Hindlimb muscle (tissue), 1 donor: ENCODE results near the gene CT55. TPM values are rescaled to one million over a fixed set of nuclear protein-coding genes. Genes with fewer than 3 reads are reported as not detected.
"Not testable (repeated sequence)": the region's sequence is repeated elsewhere in the genome, so short reads cannot be mapped to it uniquely, and the experiment has no call there.

ENCODE experiments used
- DNase-seq: peaks from one replicate; pipeline ENCODE4 v3.0.0-alpha.2; 2013
- polyA plus RNA-seq: library from polyadenylated mRNA; unstranded; fragments of 120-200 nt; gene quantifications from one replicate; pipeline ENCODE4 v1.2.1, GENCODE V29; 2013; ENCODE audit not compliant: insufficient read length

CT55 gene, protein sequence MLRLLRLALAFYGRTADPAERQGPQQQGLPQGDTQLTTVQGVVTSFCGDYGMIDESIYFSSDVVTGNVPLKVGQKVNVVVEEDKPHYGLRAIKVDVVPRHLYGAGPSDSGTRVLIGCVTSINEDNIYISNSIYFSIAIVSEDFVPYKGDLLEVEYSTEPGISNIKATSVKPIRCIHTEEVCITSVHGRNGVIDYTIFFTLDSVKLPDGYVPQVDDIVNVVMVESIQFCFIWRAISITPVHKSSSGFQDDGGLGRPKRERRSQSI
- not detected for polyA plus RNA-seq

DNA sequence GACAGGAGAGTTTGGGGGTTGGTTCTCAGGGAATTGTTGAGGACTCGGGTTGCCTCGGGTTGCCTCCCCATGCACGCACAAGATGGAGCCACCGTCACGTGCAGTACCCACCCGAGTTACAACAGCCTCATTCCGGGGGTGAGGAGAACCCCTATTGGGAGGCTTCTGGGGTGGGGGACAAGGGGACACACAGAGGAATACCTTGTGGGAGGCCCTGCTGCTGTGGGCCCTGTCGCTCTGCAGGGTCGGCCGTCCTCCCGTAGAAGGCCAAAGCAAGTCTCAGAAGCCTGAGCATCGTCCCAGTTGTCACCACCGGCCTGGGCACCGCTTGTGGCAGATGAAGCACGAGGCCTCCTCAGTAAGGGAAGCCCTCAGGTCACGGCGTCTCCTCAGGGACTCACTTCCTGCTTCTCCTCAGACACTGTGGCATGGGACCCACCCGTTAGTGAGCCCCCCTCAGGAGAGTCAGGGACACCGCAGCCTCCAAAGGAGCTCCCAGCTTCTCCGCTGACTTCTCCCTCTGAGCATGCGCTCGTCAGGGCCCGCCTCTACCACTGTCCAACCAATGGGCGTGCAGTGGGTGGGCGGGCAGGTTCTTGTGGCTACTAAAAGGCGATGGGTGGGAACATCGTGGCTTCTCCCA lies at the start of gene CT55:
Gene CT55 (minus strand): TSS at position 522 of the 643 bp plus-strand sequence. CDS start 227 bp downstream, at position 295.
- no peak for DNase-seq

DNA sequence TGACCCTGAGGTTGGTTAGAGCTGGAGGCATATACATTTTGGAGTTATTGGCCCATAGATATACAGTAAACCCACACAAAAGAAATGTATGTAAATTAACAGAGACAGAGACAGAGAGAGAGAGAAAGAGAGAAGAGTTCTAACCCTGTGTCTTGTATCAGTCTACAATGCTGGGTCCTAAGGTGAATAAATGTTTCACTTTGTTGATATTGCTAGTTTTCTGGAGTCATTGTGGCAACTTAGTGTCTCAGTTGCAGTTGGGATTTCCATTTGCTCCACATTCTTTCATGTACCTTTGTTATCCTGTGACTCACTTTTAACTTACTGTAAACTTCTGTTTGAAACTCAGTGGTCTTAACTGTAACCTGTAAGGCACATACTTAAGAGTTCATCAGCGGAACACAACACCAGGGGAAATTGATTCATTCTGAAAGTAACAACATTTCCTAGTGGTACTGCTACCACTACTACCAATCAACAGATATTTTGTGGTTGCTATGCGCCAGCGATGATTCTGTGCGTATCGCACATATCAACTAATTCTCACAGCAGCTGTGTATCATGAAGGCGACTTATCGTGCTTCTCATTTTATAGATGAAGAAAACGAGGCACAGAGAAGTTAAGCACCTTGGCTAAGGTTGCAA lies 42.1 kb upstream of the CT55 start:
- DNase-seq = no peak

DNA sequence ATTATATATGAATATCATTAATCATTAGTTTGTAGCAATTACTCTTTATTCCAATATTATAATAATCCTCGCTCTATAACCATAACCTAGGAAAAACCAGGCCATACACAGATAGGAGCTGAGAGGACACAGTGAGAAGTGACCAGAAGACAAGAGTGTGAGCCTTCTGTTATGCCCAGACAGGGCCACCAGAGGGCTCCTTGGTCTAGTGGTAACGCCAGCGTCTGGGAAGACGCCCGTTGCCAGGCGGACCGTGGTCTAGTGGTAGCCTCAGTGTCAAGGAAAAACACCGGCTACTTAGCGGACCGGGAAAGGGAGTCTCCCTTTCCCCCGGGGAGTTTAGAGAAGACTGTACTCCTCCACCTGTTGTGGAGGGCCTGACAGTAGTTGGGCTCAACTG lies 35.2 kb upstream of the CT55 start:
- not testable (repeated sequence) for DNase-seq

DNA sequence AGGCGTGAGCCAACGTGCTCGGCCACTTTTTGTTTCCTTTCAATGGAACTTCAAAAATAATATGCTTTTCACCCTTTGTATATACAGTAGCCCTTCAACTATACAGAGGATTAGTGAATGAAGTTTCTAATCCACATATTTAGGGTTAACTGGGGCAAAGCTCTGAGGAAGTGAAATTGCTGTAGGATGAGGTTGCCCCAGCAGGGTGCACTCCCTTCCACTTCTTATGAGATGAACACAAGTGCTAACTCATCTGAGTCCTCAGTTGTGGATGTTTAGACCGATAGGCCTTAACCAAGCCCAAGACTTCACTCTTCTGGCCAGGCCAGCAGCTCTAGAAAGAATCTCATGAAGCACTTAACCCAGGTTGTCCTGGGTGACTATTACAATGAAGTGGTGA lies 29.1 kb upstream of the CT55 start:
- DNase-seq = no peak

DNA sequence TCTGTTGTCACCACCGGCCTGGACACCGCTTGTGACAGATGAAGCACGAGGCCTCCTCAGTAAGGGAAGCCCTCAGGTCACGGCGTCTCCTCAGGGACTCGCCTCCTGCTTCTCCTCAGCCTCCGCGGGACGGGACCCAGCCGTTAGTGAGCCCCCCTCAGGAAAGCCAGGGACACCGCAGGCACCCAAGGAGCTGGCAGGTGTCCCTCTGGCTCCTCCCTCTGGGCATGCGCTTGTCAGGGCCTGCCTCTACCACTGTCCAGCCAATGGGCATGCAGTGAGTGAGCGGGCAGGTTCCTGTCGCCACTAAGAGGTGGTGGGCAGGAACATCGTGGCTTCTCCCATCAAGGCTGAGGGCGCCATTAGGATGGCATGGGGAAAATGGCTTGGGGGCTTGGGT lies 23.5 kb upstream of the CT55 start:
- no peak for DNase-seq

DNA sequence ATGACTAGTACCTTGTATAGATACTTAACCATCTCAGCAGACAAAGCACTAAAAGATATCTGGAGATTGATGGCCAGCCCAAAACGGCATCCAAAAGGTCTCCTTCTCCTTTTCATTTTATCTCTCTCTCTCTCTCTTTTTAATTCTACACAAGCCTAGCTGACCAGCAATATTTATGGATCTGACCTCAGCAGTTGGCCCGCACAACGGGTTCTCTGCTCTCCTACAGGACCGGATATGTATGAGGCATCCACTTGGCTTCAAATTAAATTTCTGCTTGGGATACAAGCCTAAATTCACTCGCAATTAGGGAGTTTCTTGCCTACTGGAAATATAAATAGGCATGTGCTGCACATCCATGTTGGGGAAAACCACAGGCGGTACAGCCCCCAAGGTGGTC lies 22.5 kb upstream of the CT55 start:
- no peak for DNase-seq

DNA sequence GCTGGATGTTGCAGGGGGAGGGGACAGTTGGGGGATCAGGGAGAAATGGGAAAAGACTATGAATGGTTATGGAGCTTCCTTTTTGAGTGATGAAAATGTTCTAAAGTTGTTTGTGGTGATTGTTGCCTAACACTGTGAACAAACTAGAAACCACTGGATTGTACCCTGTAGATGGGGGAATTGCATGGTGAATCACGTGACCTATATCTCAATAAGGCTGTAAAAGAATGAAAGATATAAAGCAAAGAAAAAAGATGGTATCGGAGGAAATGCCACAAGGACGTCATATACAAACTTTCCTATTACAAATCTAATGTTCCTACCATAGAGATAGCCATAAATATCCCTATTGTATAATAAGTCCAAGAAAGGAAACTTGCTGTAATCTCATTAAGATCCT lies 20.6 kb upstream of the CT55 start:
- DNase-seq = no peak

DNA sequence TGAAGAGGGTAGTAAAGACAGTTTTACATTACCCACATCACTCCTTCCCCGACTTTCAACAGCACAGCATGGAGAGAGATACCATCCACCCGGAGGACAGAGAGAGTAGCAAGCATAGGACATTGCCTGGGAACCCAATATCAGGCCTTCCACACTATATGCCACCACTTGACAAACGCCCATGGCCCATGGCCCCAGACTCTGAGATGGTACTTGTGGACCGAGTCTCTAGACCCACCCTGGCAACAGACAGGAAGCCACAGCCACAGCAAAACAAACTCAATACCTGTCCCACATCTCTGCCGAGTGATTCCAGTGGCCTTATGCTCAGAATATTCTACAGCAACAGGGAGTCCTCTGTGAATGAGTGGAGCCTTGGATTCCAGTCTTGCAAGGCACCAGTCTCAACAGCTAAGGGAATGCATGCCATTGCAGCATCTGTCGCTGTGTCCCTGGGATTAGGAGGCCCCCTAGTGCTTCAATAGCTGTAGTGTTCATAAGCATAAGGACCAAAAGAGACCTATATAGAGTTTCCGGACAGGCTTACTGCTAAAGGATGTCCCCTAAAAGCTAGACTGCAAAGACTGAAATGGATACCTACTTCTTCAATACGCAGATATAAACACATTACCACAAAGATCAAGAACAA lies 14.7 kb upstream of the CT55 start:
- DNase-seq = peak; percentile 18

DNA sequence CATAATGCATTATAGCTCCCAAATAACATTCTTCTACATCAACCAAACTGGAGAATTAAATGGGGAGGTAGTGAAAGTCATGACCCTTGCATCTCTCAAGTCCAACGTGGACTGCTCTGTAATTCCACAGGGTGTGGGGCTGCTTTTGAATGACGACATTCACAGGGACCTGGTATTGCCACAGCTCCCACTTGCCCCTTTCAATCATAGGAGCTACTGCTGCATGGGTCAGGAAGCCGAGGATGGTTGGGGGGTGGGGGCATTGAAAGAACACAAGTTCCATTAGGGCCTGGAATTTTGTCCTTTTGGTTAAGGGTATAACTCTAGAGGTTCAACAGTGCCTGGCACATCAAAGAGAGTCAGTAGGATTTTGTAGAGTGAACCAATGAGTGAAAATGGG lies 7.4 kb upstream of the CT55 start:
- no peak for DNase-seq

DNA sequence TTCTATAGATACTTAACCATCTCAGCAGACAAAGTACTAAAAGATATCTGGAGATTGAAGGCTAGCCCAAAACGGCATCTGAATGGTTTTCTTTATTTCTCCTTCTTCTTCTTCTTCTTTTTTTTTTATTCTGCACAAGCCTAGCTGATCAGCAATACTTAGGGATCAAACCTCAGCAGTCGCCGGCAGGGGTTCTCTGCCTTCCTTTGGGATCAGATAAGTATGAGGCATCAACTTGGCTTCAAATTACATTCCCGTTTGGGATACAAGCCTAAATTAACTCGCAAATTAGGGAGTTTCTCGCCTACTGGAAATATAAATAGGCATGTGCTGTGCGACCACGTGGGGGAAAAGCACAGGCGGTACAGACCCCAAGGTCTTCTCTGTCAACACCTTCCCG lies 730 bp downstream of the CT55 start:
- DNase-seq = no peak

DNA sequence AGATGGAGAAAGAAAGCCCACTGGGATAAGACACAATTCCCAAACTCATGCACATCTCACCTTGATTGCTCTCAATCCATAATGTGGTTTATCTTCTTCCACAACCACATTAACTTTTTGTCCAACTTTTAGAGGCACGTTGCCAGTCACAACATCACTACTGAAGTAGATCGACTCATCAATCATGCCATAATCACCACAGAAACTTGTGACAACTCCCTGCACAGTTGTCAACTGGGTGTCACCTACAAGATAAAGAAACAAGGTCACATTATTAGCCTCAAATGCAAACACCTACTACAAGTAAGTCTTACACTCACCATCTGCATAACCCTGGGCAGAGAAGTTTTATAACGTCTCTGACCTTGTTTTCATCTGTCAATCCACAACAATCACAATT lies 1.7 kb downstream of the CT55 start:
- DNase-seq = not testable (repeated sequence)

DNA sequence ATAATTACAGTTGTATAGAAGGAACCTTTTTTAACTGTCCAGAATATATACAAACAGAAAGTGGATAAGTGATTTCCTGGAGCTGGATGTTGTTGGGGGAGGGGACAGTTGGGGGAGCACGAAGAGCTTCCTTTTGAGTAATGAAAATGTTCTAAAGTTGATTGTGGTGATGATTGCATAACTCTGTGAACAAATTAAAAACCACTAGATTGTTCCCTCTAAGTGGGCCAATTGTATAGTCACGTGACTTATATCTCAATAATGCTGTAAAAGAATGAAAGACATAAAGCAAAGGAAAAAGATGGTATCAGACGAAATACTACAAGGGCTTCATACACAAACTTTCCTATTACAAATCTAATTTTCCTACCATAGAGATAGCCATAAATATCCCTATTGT lies 2.7 kb downstream of the CT55 start:
- no peak for DNase-seq

DNA sequence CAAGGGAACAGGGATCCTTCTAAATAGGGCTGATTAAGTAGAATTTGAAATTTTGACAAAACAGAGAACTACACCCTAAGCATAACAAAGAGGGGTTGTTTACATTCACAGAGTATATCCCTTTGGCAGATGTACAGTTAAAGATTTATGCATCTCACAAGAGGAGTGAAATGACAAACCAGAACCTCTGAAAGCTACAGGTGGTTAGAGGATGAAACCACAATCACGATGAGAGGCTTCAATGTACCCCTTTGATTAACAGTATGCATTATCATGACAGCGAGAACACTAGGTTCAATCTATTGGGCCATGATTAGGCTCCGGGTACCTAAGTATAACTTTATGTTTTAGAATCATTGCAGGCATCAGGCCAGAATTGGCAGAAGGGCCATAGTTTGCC lies 16.5 kb downstream of the CT55 start:
- DNase-seq = not testable (repeated sequence)

DNA sequence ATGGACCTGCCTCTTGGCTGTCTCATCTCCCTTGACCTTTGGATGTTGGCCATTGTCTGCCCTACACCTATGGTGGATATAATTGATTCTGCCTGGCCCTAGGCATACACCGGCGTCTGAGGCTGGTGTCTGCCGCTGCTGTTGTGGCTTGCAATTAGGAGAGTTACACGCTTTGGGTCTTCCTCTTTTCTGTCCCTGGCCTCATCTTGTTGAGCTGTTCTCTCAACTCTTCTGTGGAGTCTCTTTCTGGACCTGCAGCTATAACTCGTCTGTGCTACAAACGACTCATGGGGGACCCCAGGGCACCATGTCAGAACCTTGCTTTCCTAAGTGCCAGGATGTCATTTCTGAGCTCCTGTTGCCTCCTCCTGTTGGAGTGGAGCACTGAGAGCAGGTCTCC lies 45.1 kb downstream of the CT55 start:
- DNase-seq = not testable (repeated sequence)

DNA sequence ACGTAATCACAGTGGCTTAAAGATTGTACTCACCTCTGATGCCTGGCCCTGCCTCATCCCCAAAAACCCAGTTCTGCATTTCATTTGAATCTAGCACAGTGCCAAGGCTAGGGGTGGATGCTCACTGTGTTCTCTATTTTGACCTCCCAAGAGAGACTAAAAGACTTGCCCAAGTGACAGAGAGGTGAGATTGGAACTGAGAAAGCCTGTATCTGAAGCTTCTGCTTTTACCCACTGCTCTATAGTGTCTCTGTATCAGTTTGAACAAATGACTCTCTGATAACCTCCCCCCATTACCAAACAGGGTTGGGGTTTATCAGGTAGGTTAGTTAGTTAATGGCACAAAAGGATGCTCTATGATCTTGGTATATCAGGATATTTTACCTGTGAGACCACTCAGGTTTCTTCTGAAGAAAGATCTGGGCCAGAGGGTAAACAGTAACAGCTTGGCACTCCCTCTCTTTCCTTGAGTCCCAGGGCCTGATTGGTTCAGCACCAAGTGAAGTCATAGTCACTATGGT lies 51.1 kb downstream of the CT55 start, which contains the start of gene ETDB:
Gene ETDB (minus strand): TSS at position 471 of the 521 bp plus-strand sequence. CDS start 1,265 bp downstream, outside the sequence.
- not testable (repeated sequence) for DNase-seq

DNA sequence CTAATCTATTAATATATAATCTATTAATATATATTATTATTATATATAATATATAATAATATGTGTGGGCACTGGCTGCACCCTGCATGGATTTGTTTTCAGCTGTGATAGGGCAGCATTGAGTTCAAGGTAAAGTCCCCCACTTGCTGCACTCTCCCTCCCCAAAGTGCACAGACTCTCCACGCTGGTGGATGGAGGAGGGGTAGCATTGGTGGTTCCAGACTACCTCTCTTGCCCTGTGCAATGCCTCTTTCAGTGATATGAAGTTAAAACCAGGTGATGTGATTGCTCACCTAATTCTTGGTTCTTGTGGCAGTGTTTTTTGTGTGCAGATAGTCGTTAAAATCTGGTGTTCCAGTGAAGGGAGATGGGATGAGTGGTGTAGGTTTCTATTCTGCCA lies 55.1 kb downstream of the CT55 start:
- DNase-seq = not testable (repeated sequence)

DNA sequence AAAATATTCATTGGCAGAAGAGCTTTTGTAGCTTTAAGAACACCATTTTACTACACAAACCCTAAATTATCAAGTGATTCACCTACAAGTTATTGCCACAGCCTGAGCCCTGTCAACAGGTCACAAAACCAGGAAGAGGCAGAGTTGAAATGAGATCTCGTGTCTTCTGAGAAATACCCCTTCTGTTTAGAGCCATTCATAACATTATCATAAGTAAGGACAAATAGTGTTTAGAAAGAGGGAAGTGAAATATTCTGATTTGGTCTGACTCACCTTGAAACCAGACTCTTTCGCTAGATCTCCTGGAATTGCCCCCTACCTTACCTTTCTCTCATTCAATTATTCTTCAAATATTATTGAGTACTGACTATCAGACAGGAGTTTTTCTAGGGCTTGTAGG lies 56.8 kb downstream of the CT55 start:
- no peak for DNase-seq

DNA sequence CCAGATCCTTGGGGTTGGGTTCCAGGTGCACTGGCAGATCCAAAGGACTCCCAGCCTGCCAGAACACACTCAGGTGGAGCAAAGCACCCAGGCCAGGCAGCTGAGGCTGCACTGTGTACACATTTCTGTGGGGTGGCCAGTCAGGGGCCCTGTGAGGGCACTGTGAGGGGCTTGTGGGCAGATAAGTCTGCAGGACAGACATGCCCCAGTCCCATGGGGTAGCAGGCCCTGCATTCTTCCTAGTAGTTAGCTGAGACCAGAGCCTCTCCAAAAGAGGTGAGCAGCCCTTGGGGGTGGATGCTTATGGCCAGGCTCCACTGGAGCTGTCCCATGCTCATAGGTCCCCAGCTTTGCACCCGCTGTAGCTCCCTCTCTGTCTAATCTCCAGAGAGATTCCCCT lies 58.5 kb downstream of the CT55 start:
- DNase-seq = no peak

DNA sequence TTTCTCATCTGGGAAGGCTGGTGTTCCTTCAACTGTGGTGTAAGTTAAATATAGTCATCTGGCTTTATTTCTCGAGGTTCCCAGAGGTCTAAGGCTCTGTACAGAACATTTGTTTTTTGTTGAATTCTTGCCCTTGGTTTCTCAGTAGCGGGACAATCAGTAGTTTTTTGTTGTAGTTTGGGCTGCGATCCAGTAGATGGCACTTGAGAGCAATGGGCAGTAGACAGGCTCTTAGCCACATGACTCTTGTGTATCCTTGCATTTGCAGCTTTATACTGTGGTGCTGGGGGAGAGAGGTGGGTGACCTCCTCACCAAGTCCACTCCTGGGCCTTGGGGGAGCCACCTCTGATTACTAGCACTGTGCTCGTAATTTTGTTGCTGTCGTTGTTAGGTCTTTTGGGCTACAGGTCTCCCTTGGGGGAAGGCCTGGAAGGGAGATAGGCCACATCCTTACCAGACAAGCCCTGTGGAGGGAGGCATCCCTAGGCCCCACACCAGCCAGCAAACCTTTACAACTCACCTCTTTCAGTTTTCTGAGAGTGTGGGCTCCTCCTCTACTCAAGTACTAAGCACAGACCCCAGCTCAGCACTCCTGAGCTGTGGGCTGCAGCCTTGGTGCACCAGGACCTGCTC lies 59.0 kb downstream of the CT55 start:
- no peak for DNase-seq

DNA sequence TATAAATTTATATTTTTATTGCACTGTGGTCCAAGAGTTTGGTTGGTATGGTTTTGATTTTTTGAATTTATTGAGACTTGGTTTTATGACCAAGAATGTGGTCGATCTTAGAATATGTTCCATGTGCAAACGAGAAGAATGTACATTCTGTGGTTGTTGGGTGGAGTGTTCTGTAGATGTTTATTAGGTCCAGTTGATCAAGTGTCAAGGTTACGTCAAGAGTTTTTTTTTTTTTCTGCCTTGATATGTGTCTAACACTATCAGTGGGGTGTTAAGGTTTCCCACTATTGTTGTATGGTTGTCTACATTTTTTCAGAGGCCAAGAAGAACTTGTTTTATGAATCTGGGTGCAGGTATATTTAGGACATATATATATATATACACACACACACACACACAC lies 61.6 kb downstream of the CT55 start:
- DNase-seq = no peak
